DMS114 treated with DMSO at 0.1 percent for 48 hours (cell line): ENCODE measurements around the gene PTGS2.

ENCODE experiments used
- DNase-seq: peaks from one replicate; lab custom pipeline; 2025; ENCODE audit not compliant: unreplicated experiment; lab: John Stamatoyannopoulos, UW

PTGS2 gene

GRCh38 chr1:186680245-186681061 lies at the start of gene PTGS2:
TSS of gene PTGS2 (minus strand) at chr1:186680423. CDS start at chr1:186680290, 133 bp downstream.
- no peak for DNase-seq

GRCh38 chr1:186722711-186723309 lies 42.6 kb upstream of the PTGS2 start:
- no peak for DNase-seq

GRCh38 chr1:186717286-186717685 lies 37.1 kb upstream of the PTGS2 start:
- DNase-seq = no peak

GRCh38 chr1:186715887-186716809 lies 35.9 kb upstream of the PTGS2 start:
- no peak for DNase-seq

- no peak for DNase-seq
Measured at GRCh38 chr1:186710696-186711095, 30.5 kb upstream of the PTGS2 start.

GRCh38 chr1:186708694-186709097 lies 28.5 kb upstream of the PTGS2 start:
- DNase-seq = no peak

- DNase-seq = no peak
Measured at GRCh38 chr1:186703209-186703766, 23.1 kb upstream of the PTGS2 start.

- no peak for DNase-seq
Measured at GRCh38 chr1:186700722-186701121, 20.5 kb upstream of the PTGS2 start.

GRCh38 chr1:186699519-186699918 lies 19.3 kb upstream of the PTGS2 start:
- no peak for DNase-seq

GRCh38 chr1:186689907-186690306 lies 9.7 kb upstream of the PTGS2 start:
- no peak for DNase-seq

GRCh38 chr1:186689376-186689775 lies 9.2 kb upstream of the PTGS2 start:
- no peak for DNase-seq

GRCh38 chr1:186683652-186684410 lies 3.6 kb upstream of the PTGS2 start:
- no peak for DNase-seq

- no peak for DNase-seq
Measured at GRCh38 chr1:186682736-186683135, 2.5 kb upstream of the PTGS2 start.

GRCh38 chr1:186681801-186682200 lies 1.6 kb upstream of the PTGS2 start:
- DNase-seq = no peak

- DNase-seq = no peak
Measured at GRCh38 chr1:186681121-186681520, 898 bp upstream of the PTGS2 start.

- DNase-seq = no peak
Measured at GRCh38 chr1:186679924-186680244, 339 bp downstream of the PTGS2 start.

GRCh38 chr1:186678155-186678554 lies 2.1 kb downstream of the PTGS2 start:
- no peak for DNase-seq

- DNase-seq = no peak
Measured at GRCh38 chr1:186672596-186672995, 7.6 kb downstream of the PTGS2 start.

- DNase-seq = no peak
Measured at GRCh38 chr1:186672131-186672530, 8.1 kb downstream of the PTGS2 start.

- no peak for DNase-seq
Measured at GRCh38 chr1:186671136-186671825, 8.9 kb downstream of the PTGS2 start.
